ENCODE measurements around the gene RELB.
"Not testable (repeated sequence)": the region's sequence is repeated elsewhere in the genome, so short reads cannot be mapped to it uniquely, and the experiment has no call there.

Gene RELB

GRCh38 chr19:45001087-45001739 lies at the start of gene RELB:
Gene RELB, plus strand, starts transcription at chr19:45001464. Its CDS starts 116 bp downstream, at chr19:45001580.
- DNase-seq (ENCODE audit: low spot score), result peak; percentile 87

GRCh38 chr19:44954278-44954648 lies 47.0 kb upstream of the RELB start:
- DNase-seq (ENCODE audit: low spot score), result no peak

- peak; percentile 97 for DNase-seq (ENCODE audit: low spot score)
Observed at GRCh38 chr19:44954649-44955504, 46.4 kb upstream of the RELB start, which contains the start of gene CLPTM1. Gene CLPTM1, plus strand, starts transcription at chr19:44955380. Its CDS starts 16 bp downstream, at chr19:44955396.

GRCh38 chr19:44955505-44956439 lies 45.5 kb upstream of the RELB start:
- DNase-seq (ENCODE audit: low spot score), result peak; percentile 41

- DNase-seq (ENCODE audit: low spot score), result no peak
Observed at GRCh38 chr19:44957526-44957925, 43.7 kb upstream of the RELB start.

GRCh38 chr19:44958090-44958489 lies 43.2 kb upstream of the RELB start:
- no peak for DNase-seq (ENCODE audit: low spot score)

GRCh38 chr19:44959691-44960090 lies 41.6 kb upstream of the RELB start:
- no peak for DNase-seq (ENCODE audit: low spot score)

- DNase-seq (ENCODE audit: low spot score), result no peak
Observed at GRCh38 chr19:44960906-44961728, 40.1 kb upstream of the RELB start.

GRCh38 chr19:44961821-44962220 lies 39.4 kb upstream of the RELB start:
- no peak for DNase-seq (ENCODE audit: low spot score)

GRCh38 chr19:44968118-44968517 lies 33.1 kb upstream of the RELB start:
- no peak for DNase-seq (ENCODE audit: low spot score)

- no peak for DNase-seq (ENCODE audit: low spot score)
Observed at GRCh38 chr19:44968670-44969069, 32.6 kb upstream of the RELB start.

GRCh38 chr19:44969437-44969836 lies 31.8 kb upstream of the RELB start:
- DNase-seq (ENCODE audit: low spot score), result no peak

- DNase-seq (ENCODE audit: low spot score), result not testable (repeated sequence)
Observed at GRCh38 chr19:44971451-44971850, 29.8 kb upstream of the RELB start.

GRCh38 chr19:44972802-44973201 lies 28.5 kb upstream of the RELB start:
- DNase-seq (ENCODE audit: low spot score), result no peak

GRCh38 chr19:44973982-44974735 lies 27.1 kb upstream of the RELB start:
- no peak for DNase-seq (ENCODE audit: low spot score)

GRCh38 chr19:44974857-44975256 lies 26.4 kb upstream of the RELB start:
- no peak for DNase-seq (ENCODE audit: low spot score)

- DNase-seq (ENCODE audit: low spot score), result no peak
Observed at GRCh38 chr19:44975444-44975843, 25.8 kb upstream of the RELB start.

- DNase-seq (ENCODE audit: low spot score), result no peak
Observed at GRCh38 chr19:44984005-44984404, 17.3 kb upstream of the RELB start.

- DNase-seq (ENCODE audit: low spot score), result no peak
Observed at GRCh38 chr19:44985445-44985844, 15.8 kb upstream of the RELB start.

- no peak for DNase-seq (ENCODE audit: low spot score)
Observed at GRCh38 chr19:44986389-44986788, 14.9 kb upstream of the RELB start.

Measured in RKO (cell line).